K562 (cell line): ENCODE data around the gene MRPS18B. TPM values are rescaled to one million over a fixed set of nuclear protein-coding genes. Genes with fewer than 3 reads are reported as not detected.

Source experiments
- ATAC-seq: fragments of 200-7000 bp; cut with Tn5 transposase; 3 replicates; pipeline ENCODE4 v1.9.1; 2020; ENCODE audit warnings: moderate library complexity
- BruUV-seq: library from RNA; stranded (reverse); fragments of 400-500 nt; replicated peaks from 2 replicates; lab custom pipeline; 2021; lab: Mats Ljungman, UMichigan
- CTCF ChIA-PET: fragments of 300-600 bp; formaldehyde crosslinking; extraction: SDS; loops from one replicate; lab custom pipeline; 2021; ENCODE audit warnings: low intra/inter-chr PET ratio; lab: Yijun Ruan, JAX
- POLR2A ChIA-PET: fragments of 300-600, 350-650 bp; sonication (Branson Sonifier 250); formaldehyde crosslinking; extraction: SDS; loops from one replicate; lab custom pipeline; 2021; ENCODE audit warnings: antibody characterized with exemption, inconsistent platforms; lab: Yijun Ruan, JAX
- DNase-seq, 4 experiments: peaks; one replicate each; pipeline versions ENCODE4 v3.0.0 to v3.0.0-alpha.2; 2011 to 2018; ENCODE audit warnings: low spot score in 3 of 4, mixed read lengths in 3 of 4; ENCODE audit errors: extremely low read depth in 1 of 4
- FAIRE-seq: peaks from 2 replicates; lab custom pipeline; 2011; peaks lifted over from hg19 to GRCh38; lab: Jason Lieb, UNC
- H2AFZ ChIP-seq: 2 replicates; pipeline ENCODE4 v1.6.0; 2011; ENCODE audit warnings: low read depth, low read length, control low read depth, inconsistent platforms
- H3K27ac ChIP-seq: fragments of 200-600 bp; 3 replicates; pipeline ENCODE4 v1.8.0; 2011; ENCODE audit warnings: low read depth, mild to moderate bottlenecking, control low read depth, inconsistent platforms, low read length, moderate library complexity, mixed read lengths; ENCODE audit errors: extremely low read depth
- H3K27me3 ChIP-seq, 2 experiments: fragments of 300-600 bp in 1 of 2; 2 replicates in 1 of 2; 3 replicates in 1 of 2; pipeline versions ENCODE4 v1.6.0 to v1.8.0; 2011; ENCODE audit warnings: inconsistent platforms in 2 of 2, low read length in 2 of 2, mild to moderate bottlenecking in 1 of 2, mixed read lengths in 1 of 2, moderate library complexity in 1 of 2; ENCODE audit not compliant: control insufficient read depth in 2 of 2, insufficient read depth in 2 of 2
- H3K36me3 ChIP-seq: fragments of 300-600 bp; 3 replicates; pipeline ENCODE4 v1.8.0; 2011; ENCODE audit warnings: mild to moderate bottlenecking, low read length, inconsistent platforms; ENCODE audit not compliant: control insufficient read depth, insufficient read depth
- H3K4me1 ChIP-seq, 2 experiments: fragments of 200-600 bp in 1 of 2; replicated peaks in 1 of 2; 2 replicates in 1 of 2; 3 replicates in 1 of 2; pipeline versions ENCODE4 v1.5.1 to v1.8.0; 2011; ENCODE audit warnings: inconsistent platforms in 2 of 2, low read length in 2 of 2, mild to moderate bottlenecking in 1 of 2, mixed read lengths in 1 of 2, moderate library complexity in 1 of 2; ENCODE audit not compliant: control insufficient read depth in 2 of 2, insufficient read depth in 2 of 2
- H3K4me2 ChIP-seq: 2 replicates; pipeline ENCODE4 v1.6.1; 2011; ENCODE audit warnings: low read length, control low read depth, inconsistent platforms, mixed read lengths; ENCODE audit not compliant: insufficient read depth
- H3K4me3 ChIP-seq: fragments of 200-600 bp; sonication (generic), shearing (Covaris generic); 2 replicates; pipeline ENCODE4 v1.5.1; 2016; ENCODE audit warnings: control low read depth, inconsistent platforms
- H3K79me2 ChIP-seq: fragments of 200-600 bp; 3 replicates; pipeline ENCODE4 v1.8.0; 2011; ENCODE audit warnings: low read length, inconsistent platforms; ENCODE audit not compliant: control insufficient read depth, insufficient read depth
- H3K9ac ChIP-seq, 2 experiments: 2 replicates each; pipeline versions ENCODE4 v1.6.0 to v1.6.1; 2011; ENCODE audit warnings: low read depth in 2 of 2, low read length in 2 of 2, control low read depth in 1 of 2, inconsistent platforms in 1 of 2, mild to moderate bottlenecking in 1 of 2, mixed read lengths in 1 of 2; ENCODE audit not compliant: insufficient read depth in 1 of 2
- H3K9me1 ChIP-seq: one replicate; pipeline ENCODE4 v1.6.0; 2011; ENCODE audit warnings: inconsistent platforms, mild to moderate bottlenecking, low read length, moderate library complexity; ENCODE audit not compliant: control insufficient read depth, insufficient read depth
- H3K9me3 ChIP-seq: replicated peaks from 2 replicates; pipeline ENCODE4 v1.5.1; 2011; ENCODE audit warnings: low read depth, low read length, inconsistent platforms; ENCODE audit not compliant: control insufficient read depth, insufficient read depth
- H4K20me1 ChIP-seq: replicated peaks from 2 replicates; pipeline ENCODE4 v1.6.1; 2011; ENCODE audit warnings: low read length, inconsistent platforms, mixed read lengths; ENCODE audit not compliant: control insufficient read depth, insufficient read depth
- ERF ChIP-seq: fragments of 450-650 bp; formaldehyde crosslinking; IDR thresholded peaks from 2 replicates; pipeline ENCODE4 v1.4.0; 2020; ENCODE audit warnings: mild to moderate bottlenecking, mixed read lengths
- FIP1L1 ChIP-seq: fragments of 200-400 bp; formaldehyde crosslinking; IDR thresholded peaks from 2 replicates; pipeline ENCODE4 v1.6.1; 2018; ENCODE audit warnings: mild to moderate bottlenecking, low read depth, low read length; ENCODE audit not compliant: poor library complexity, severe bottlenecking
- HNRNPL ChIP-seq: fragments of 200-400 bp; formaldehyde crosslinking; IDR thresholded peaks from 2 replicates; pipeline ENCODE4 v1.6.1; 2017; ENCODE audit warnings: low read depth, mild to moderate bottlenecking, low read length
- MECOM ChIP-seq: fragments of 250-450 bp; sonication (Bioruptor Pico); IDR thresholded peaks from 2 replicates; pipeline ENCODE4 v1.8.0; 2022; ENCODE audit warnings: inconsistent platforms
- NR3C1 ChIP-seq: sonication (generic); formaldehyde crosslinking; IDR thresholded peaks from 2 replicates; pipeline ENCODE4 v1.8.1; 2022; ENCODE audit warnings: missing genetic modification reagents
- POLR2A ChIP-seq: fragments of 450-650 bp; conservative IDR thresholded peaks from 2 replicates; pipeline ENCODE4 v1.6.1; 2016
- POLR2AphosphoS5 ChIP-seq: IDR thresholded peaks from 2 replicates; pipeline ENCODE4 v1.6.1; 2011; ENCODE audit warnings: mild to moderate bottlenecking, low read depth, low read length, moderate library complexity; ENCODE audit not compliant: control insufficient read depth, insufficient read depth
- POLR2B ChIP-seq: fragments of 450-650 bp; IDR thresholded peaks from 2 replicates; pipeline ENCODE4 v1.6.1; 2018; ENCODE audit warnings: low read depth; ENCODE audit not compliant: partially characterized antibody
- POLR2G ChIP-seq: fragments of 200-400 bp; formaldehyde crosslinking; IDR thresholded peaks from 2 replicates; pipeline ENCODE4 v1.6.1; 2017; ENCODE audit warnings: low read depth, mild to moderate bottlenecking, antibody characterized with exemption, low read length, moderate library complexity
- RBFOX2 ChIP-seq: fragments of 200-400 bp; formaldehyde crosslinking; IDR thresholded peaks from 2 replicates; pipeline ENCODE4 v1.6.1; 2017; ENCODE audit warnings: low read depth, mild to moderate bottlenecking, low read length, moderate library complexity
- RBM22 ChIP-seq: fragments of 200-400 bp; formaldehyde crosslinking; IDR thresholded peaks from 2 replicates; pipeline ENCODE4 v1.6.1; 2018; ENCODE audit warnings: low read length, low read depth; ENCODE audit not compliant: poor library complexity, severe bottlenecking
- SP2 ChIP-seq: IDR thresholded peaks from 2 replicates; pipeline ENCODE4 v1.6.1; 2011; ENCODE audit warnings: mild to moderate bottlenecking, low read depth, low read length, moderate library complexity; ENCODE audit not compliant: poor library complexity, severe bottlenecking; ENCODE audit errors: extremely low read depth
- ZNF133 ChIP-seq: fragments of 250-450 bp; sonication (Bioruptor Pico); IDR thresholded peaks from 2 replicates; pipeline ENCODE4 v1.4.0; 2020; ENCODE audit warnings: mild to moderate bottlenecking
- ZNF134 ChIP-seq: fragments of 250-450 bp; sonication (Bioruptor Pico); conservative IDR thresholded peaks from 2 replicates; pipeline ENCODE4 v1.4.0; 2020
- WGBS: fragments of 100-300 bp; shearing (Covaris generic); methylation state at CpG from one replicate; pipeline ENCODE4 v1.1.6; 2016; ENCODE audit warnings: low coverage, mixed read lengths; ENCODE audit not compliant: insufficient coverage; ENCODE audit errors: missing lambda C conversion rate; 5-methylcytosine and 5-hydroxymethylcytosine counted together
- in situ Hi-C: fragments of 300-500 bp; cut with MboI; formaldehyde crosslinking; loops from 4 replicates; pipeline ENCODE4 v1.15.0; 2018; ENCODE audit warnings: inconsistent platforms, mixed read lengths
- intact Hi-C: fragments of 100-400 bp; cut with micrococcal nuclease; formaldehyde crosslinking; loops from 2 replicates; pipeline ENCODE4 v1.14.2; 2022
- polyA plus RNA-seq, 8 experiments: library from polyadenylated mRNA; depleted of rRNA in 4 of 8; stranded (reverse) in 5 of 8; unstranded in 3 of 8; fragments of >200 nt; fragmentation: Nextera tagmentation in 2 of 8; fragmentation: Illumina TruSeq in 1 of 8; extraction: Ambion mirVana in 2 of 8; extraction: Trizol in 1 of 8; gene quantifications; 2 replicates each; pipeline versions ENCODE4 v1.2.1 to v1.2.3, GENCODE V29; 2011 to 2014; ENCODE audit warnings: inconsistent platforms in 1 of 8, missing spikeins in 1 of 8
- total RNA-seq, 7 experiments: library from RNA; depleted of rRNA in 6 of 7; stranded (reverse); fragments of >200 nt in 6 of 7; fragmentation: Illumina TruSeq in 2 of 7; extraction: Trizol in 2 of 7; gene quantifications; 2 replicates each; pipeline versions ENCODE4 v1.2.1 to v1.2.3, GENCODE V29; 2011 to 2021; ENCODE audit warnings: low replicate concordance in 1 of 7
- TF ChIP-seq, protein P1 (sequence below): fragments of 200-800 bp; sonication (Bioruptor generic); IDR thresholded peaks from 2 replicates; pipeline ENCODE4 v1.6.1; 2017; ENCODE audit warnings: missing genetic modification characterization, missing compliant biosample characterization
- TF ChIP-seq, protein P2 (sequence below): fragments of 450-650 bp; formaldehyde crosslinking; IDR thresholded peaks from 2 replicates; pipeline ENCODE4 v1.4.0; 2020; ENCODE audit warnings: mild to moderate bottlenecking, moderate library complexity

MRPS18B gene
- total and polyA plus RNA-seq, 9 of the 15 experiments (the other 6 are each of a cell fraction or from before 2014, with no cell fraction given), result 132 to 383 (median 178) TPM

DNA sequence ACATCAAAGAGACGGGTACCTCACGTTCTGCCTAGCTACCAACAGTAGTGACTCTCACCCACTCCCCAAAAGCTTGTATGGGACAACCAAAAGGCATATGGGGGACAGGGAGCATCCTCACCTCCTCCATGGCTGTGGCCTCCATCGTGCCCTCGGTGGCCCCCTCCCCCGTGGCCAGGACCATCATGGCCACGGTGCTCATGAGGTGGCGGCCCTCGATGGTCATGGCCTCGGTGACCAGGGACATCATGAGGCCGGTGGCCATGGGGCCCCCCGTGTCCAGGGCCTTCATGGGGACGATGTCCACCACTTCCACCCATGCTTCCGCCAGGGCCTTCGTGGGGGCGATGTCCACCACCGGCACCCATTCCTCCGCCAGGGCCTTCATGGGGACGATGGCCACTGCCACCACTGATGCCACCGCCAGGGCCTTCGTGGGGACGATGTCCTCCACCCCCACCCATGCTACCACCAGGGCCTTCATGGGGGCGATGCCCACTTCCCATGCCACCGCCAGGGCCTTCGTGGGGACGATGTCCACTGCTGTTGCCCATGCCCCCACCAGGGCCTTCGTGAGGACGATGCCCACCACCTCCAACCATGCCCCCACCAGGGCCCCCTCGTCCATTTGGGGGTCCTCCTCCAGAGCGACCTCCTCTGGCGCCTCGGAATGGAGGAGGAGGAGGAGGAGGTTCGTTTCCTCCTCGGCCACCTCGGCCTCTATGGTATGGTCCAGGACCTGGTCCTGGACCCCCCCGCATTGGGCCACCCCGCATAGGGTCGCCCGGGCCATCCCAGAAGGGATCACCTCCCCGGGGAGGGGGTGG, 15.6 kb upstream of the MRPS18B start:
- no peak overlapping the region for H3K4me2 ChIP-seq
- in situ Hi-C loops (no loop called here), intact Hi-C loops (no loop called here)
- no peak for FAIRE-seq
- H4K20me1 ChIP-seq, result peaks cover 7% of the 10 kb centered on the region; the same call in 1 of the 2 replicates
- no peak overlapping the region for H3K4me3 ChIP-seq
- no TSS peak for BruUV-seq
- no peak for TF ChIP-seq MECOM
- TF ChIP-seq ERF (CRISPR knock-in tag), result no peak
- TF ChIP-seq POLR2A, result peak; percentile 46; the same call in 1 of the 2 replicates
- TF ChIP-seq HNRNPL, result peak; percentile 88
- TF ChIP-seq, protein P1, sequence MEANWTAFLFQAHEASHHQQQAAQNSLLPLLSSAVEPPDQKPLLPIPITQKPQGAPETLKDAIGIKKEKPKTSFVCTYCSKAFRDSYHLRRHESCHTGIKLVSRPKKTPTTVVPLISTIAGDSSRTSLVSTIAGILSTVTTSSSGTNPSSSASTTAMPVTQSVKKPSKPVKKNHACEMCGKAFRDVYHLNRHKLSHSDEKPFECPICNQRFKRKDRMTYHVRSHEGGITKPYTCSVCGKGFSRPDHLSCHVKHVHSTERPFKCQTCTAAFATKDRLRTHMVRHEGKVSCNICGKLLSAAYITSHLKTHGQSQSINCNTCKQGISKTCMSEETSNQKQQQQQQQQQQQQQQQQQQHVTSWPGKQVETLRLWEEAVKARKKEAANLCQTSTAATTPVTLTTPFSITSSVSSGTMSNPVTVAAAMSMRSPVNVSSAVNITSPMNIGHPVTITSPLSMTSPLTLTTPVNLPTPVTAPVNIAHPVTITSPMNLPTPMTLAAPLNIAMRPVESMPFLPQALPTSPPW (CRISPR knock-in tag), result no peak
- no peak for TF ChIP-seq ZNF133
- no peak for TF ChIP-seq ZNF134
- peak; percentile 81 for TF ChIP-seq RBFOX2
- peak; percentile 81 for TF ChIP-seq POLR2G
- TF ChIP-seq RBM22, result peak; percentile 66
- peak; percentile 48; the same call in 1 of the 2 replicates for TF ChIP-seq POLR2AphosphoS5
- TF ChIP-seq, protein P2, sequence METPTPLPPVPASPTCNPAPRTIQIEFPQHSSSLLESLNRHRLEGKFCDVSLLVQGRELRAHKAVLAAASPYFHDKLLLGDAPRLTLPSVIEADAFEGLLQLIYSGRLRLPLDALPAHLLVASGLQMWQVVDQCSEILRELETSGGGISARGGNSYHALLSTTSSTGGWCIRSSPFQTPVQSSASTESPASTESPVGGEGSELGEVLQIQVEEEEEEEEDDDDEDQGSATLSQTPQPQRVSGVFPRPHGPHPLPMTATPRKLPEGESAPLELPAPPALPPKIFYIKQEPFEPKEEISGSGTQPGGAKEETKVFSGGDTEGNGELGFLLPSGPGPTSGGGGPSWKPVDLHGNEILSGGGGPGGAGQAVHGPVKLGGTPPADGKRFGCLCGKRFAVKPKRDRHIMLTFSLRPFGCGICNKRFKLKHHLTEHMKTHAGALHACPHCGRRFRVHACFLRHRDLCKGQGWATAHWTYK, result 0 out of 2 replicates have a peak, but pooled peaks have one; percentile 55
- 0 out of 2 replicates have a peak, but pooled peaks have one; percentile 31 for TF ChIP-seq NR3C1 (CRISPR knock-in tag)
- TF ChIP-seq SP2, result no peak
- TF ChIP-seq POLR2B, result peak; percentile 42
- TF ChIP-seq FIP1L1, result peak; percentile 33
- H3K79me2 ChIP-seq, result peaks cover 3% of the 10 kb centered on the region; the same call in 1 of the 3 replicates
- no peak for DNase-seq
- ATAC-seq, result no peak
- CTCF ChIA-PET, result no interaction called here
- no peaks in the 10 kb centered on the region for H3K9me1 ChIP-seq
- no peaks in the 10 kb centered on the region for H3K9me3 ChIP-seq
- H3K27me3 ChIP-seq, result no peaks in the 10 kb centered on the region
- no peak overlapping the region for H3K9ac ChIP-seq
- peaks cover 4 to 11% of the 10 kb centered on the region in 2 experiments; a peak in 4 of 5 replicates for H3K4me1 ChIP-seq
- no peak overlapping the region for H2AFZ ChIP-seq
- POLR2A ChIA-PET, result interaction anchor here (0.9 to 13.5 kb wide), 4 partner anchors 8 to 32 kb away, joined by 3 to 310 read pairs (median 32); no protein-coding TSS in a partner anchor
- WGBS, result 96% methylated on average over 27 of the region's 39 CpGs
- peaks cover 80% of the 10 kb centered on the region for H3K36me3 ChIP-seq
- H3K27ac ChIP-seq, result no peak overlapping the region
